ENCODE data around the gene ETV3.
A peak's percentile ranks its signal among the peaks of the same experiment; 100 is the strongest.
"Not testable (repeated sequence)": the region's sequence is repeated elsewhere in the genome, so short reads cannot be mapped to it uniquely, and the experiment has no call there.

The ETV3 gene

GRCh38 chr1:157105988-157106812, 32.0 kb downstream of the ETV3 start:
- in situ Hi-C loops (cut with MboI; ENCODE audit: low pct_unique_long_range_greater_than_20kb, low sequenced_read_pairs, unreplicated experiment), result no loop called here
- peak; percentile 87 for DNase-seq (ENCODE audit: low spot score)
- TF ChIP-seq, protein P1, sequence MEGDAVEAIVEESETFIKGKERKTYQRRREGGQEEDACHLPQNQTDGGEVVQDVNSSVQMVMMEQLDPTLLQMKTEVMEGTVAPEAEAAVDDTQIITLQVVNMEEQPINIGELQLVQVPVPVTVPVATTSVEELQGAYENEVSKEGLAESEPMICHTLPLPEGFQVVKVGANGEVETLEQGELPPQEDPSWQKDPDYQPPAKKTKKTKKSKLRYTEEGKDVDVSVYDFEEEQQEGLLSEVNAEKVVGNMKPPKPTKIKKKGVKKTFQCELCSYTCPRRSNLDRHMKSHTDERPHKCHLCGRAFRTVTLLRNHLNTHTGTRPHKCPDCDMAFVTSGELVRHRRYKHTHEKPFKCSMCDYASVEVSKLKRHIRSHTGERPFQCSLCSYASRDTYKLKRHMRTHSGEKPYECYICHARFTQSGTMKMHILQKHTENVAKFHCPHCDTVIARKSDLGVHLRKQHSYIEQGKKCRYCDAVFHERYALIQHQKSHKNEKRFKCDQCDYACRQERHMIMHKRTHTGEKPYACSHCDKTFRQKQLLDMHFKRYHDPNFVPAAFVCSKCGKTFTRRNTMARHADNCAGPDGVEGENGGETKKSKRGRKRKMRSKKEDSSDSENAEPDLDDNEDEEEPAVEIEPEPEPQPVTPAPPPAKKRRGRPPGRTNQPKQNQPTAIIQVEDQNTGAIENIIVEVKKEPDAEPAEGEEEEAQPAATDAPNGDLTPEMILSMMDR (IDR thresholded peaks at IDR 0.05; ENCODE audit: extremely low read depth, insufficient read depth, missing control alignments), result no peak

DNA sequence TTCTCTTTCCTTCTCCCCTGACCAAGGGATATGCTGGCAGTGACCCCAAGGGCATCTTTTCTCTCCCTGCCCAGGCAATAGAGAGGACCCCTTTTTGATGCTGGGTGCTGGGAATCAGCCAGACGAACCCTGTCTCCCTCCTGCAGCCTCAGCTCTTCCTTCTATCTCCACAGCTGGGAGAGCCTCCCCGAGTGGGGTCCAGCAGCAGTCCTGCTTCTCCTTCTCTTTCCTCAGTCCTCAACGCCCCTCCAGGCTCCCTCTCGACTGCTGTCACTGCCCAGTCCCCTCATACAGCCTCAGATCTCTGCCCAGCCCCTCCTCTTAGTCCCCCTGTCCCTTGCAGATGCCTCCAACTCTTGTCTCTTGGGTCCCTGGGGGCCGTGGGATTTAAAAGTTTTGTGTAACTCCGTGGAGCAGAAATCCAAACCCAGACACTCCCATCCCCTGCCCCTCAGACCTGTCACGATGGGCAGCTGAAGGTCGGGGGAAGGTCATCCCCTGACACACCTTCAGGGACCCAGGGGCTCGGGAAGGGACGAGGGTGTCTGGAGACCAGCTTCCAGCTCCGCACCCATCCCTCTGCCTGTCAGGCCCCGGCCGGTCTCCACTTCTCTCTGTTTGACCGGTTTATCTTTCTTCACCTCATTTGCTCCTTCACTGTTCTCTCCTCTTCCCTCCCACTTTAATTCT, 32.8 kb downstream of the ETV3 start:
- DNase-seq (ENCODE audit: low spot score), result no peak
- in situ Hi-C loops (cut with MboI; ENCODE audit: low pct_unique_long_range_greater_than_20kb, low sequenced_read_pairs, unreplicated experiment), result no loop called here
- TF ChIP-seq, protein P1 (IDR thresholded peaks at IDR 0.05; ENCODE audit: extremely low read depth, insufficient read depth, missing control alignments), result no peak

DNA sequence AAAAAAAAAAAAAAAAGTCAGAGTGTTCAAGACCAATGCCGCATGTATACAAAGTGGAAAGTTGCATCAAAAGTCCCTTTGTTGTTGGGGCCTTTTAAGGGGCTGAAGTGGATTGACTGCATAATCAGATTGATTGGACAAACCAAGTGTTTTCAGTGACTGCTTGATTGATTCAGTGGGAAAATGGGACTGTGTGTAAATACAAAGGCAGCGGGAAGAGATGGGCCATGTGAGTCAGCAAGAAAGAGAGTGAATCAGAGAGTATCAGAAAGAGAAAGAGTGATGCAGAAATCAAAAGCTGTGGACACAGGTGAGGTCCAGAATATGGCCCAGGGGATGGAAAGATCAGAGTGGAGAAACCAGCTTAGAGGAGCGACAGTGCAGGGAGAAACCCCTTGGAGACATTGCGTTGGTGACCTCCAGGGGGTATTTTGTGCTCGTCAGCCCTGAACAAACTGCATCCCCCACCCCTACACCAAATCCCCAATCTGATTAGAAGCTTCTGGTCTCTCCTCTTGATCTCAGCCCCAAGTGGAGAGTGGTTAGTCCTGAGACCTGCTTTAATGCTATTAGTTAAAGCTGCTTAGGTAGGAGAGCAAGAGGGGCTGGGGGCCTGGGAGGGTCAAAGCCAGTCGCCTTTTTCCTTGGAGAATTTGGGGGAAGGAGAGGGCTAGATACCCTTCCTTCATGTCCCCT, 33.4 kb downstream of the ETV3 start:
- in situ Hi-C loops (cut with MboI; ENCODE audit: low pct_unique_long_range_greater_than_20kb, low sequenced_read_pairs, unreplicated experiment), result no loop called here
- TF ChIP-seq, protein P1 (IDR thresholded peaks at IDR 0.05; ENCODE audit: extremely low read depth, insufficient read depth, missing control alignments), result no peak
- DNase-seq (ENCODE audit: low spot score), result no peak

DNA sequence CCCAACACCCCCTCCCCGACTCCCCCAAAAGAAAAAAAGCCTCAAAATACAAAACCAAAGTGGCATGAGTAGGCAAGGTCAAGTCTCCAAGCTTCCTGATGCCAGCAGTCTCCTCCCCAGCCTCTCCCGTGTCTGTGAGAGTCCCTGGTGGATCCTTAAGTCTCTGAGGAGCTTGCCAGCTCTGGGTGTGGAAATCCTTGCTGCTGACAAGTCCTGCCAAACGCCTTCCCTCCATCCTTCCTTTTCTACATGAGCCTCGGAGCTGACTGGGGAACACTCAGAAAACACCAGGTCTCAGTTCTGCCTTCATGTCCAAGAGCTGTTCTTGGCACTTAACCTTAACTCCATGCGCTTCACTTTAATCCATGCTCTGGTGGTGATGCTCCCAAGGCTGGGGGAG, 34.9 kb downstream of the ETV3 start:
- in situ Hi-C loops (cut with MboI; ENCODE audit: low pct_unique_long_range_greater_than_20kb, low sequenced_read_pairs, unreplicated experiment), result no loop called here
- DNase-seq (ENCODE audit: low spot score), result no peak
- TF ChIP-seq, protein P1 (IDR thresholded peaks at IDR 0.05; ENCODE audit: extremely low read depth, insufficient read depth, missing control alignments), result no peak

DNA sequence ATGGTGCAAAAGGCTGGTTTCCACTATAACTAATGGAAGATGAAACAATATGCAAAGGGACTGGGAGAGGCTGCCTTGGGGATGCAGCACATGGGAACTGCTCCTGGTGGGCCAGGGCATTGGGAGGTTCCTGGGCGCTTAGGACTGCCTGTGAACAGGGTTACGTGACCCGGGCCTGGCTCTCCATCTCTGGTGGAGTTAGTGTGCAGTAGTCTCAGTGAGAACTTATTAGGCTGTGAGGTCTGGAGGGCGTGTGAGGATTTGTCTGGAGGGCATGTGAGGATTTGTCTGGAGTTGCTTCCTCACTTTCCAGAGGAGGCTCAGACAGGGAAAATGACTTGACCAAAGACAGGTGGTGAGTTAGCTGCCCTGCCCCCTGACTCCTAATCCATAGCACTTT, 37.0 kb downstream of the ETV3 start:
- DNase-seq (ENCODE audit: low spot score), result no peak

GRCh38 chr1:157099633-157100009, 38.6 kb downstream of the ETV3 start, which contains the start of gene ETV3L:
TSS of gene ETV3L (minus strand) at chr1:157099808. CDS start at chr1:157099523, 285 bp downstream.
- in situ Hi-C loops (cut with MboI; ENCODE audit: low pct_unique_long_range_greater_than_20kb, low sequenced_read_pairs, unreplicated experiment), result no loop called here
- DNase-seq (ENCODE audit: low spot score), result no peak
- TF ChIP-seq, protein P1 (IDR thresholded peaks at IDR 0.05; ENCODE audit: extremely low read depth, insufficient read depth, missing control alignments), result no peak

More for the DNA sequence above, 37.0 kb downstream of the ETV3 start:
- in situ Hi-C loops (cut with MboI; ENCODE audit: low pct_unique_long_range_greater_than_20kb, low sequenced_read_pairs, unreplicated experiment), result no loop called here
- TF ChIP-seq, protein P1 (IDR thresholded peaks at IDR 0.05; ENCODE audit: extremely low read depth, insufficient read depth, missing control alignments), result no peak

DNA sequence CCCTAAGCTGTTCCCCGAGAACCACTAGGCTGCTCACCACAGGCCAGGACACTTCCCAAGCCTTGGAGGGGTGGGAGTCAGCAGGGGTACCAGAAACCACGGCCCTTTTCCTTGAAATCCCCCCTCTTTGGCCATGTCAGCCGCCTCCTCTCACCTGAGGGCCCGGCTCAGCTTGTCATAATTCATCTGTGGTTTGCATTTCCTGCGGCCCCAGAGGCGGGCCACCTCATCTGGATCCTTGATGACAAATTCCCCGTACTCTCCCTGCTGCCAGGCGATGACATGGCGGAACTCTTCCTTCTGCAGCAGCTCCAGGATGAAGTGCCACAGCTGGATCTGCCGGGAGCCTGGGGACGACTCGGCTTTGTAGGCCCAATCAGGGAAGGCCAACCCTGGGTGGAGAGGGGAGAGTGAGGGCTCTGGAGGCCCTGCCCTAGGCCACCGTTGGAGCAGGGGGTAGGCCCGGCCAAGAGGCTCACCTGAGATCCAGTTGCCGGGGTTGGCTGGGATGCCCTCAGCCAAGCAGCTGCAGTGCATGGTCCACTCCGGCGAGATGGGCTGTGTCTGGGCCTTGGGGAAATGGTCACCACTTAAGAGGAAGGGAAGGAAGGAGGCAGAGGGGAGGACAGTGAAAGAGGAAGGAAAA, 39.1 kb downstream of the ETV3 start:
- in situ Hi-C loops (cut with MboI; ENCODE audit: low pct_unique_long_range_greater_than_20kb, low sequenced_read_pairs, unreplicated experiment); DNase-seq (ENCODE audit: low spot score): not testable (repeated sequence)

Data from GM13977 (cell line).